Mesodermal cell (in vitro differentiated cells): ENCODE results near the gene RAD50.

Experiments
- H3K27ac ChIP-seq: 2 replicates; pipeline ENCODE4 v1.7.0; 2013; ENCODE audit warnings: mild to moderate bottlenecking, low read depth, low read length, moderate library complexity; ENCODE audit not compliant: severe bottlenecking
- H3K36me3 ChIP-seq: 2 replicates; pipeline ENCODE4 v1.7.1; 2013; ENCODE audit warnings: mild to moderate bottlenecking, low read length, moderate library complexity; ENCODE audit not compliant: control insufficient read depth, insufficient read depth
- H3K4me1 ChIP-seq: one replicate; pipeline ENCODE4 v1.7.1; 2013; ENCODE audit warnings: mild to moderate bottlenecking, low read length; ENCODE audit not compliant: insufficient read depth, control insufficient read depth, poor library complexity, severe bottlenecking
- H3K4me3 ChIP-seq: 2 replicates; pipeline ENCODE4 v1.7.0; 2013; ENCODE audit warnings: low read length, control low read depth, mild to moderate bottlenecking; ENCODE audit not compliant: insufficient read depth, poor library complexity, severe bottlenecking; ENCODE audit errors: extremely low read depth
- H3K9me3 ChIP-seq: 2 replicates; pipeline ENCODE4 v1.7.1; 2013; ENCODE audit warnings: mild to moderate bottlenecking, low read length, moderate library complexity; ENCODE audit not compliant: control insufficient read depth
- WGBS, 2 experiments: methylation state at CpG; one replicate each; pipeline ENCODE4 v1.1.5; 2013; ENCODE audit warnings: missing lambda C conversion rate in 2 of 2; ENCODE audit not compliant: insufficient coverage in 2 of 2; 5-methylcytosine and 5-hydroxymethylcytosine counted together

RAD50 gene

GRCh38 chr5:132661231-132662003 lies 104.6 kb downstream of the RAD50 start:
- Histone ChIP-seq H3K27ac (no peak overlapping the region), H3K36me3 (no peaks in the 10 kb centered on the region), H3K4me3 (no peak overlapping the region), H3K9me3 (no peaks in the 10 kb centered on the region), H3K4me1 (peaks cover 12% of the 10 kb centered on the region)
- 89 to 92% methylated on average over 7 to 10 of the region's 12 CpGs for WGBS, 2 experiments

GRCh38 chr5:132662004-132662401 lies 105.2 kb downstream of the RAD50 start:
- 98% methylated on average over 7 of the region's 9 CpGs; no CpG with 5 or more reads in 1 of the 2 experiments for WGBS, 2 experiments

DNA sequence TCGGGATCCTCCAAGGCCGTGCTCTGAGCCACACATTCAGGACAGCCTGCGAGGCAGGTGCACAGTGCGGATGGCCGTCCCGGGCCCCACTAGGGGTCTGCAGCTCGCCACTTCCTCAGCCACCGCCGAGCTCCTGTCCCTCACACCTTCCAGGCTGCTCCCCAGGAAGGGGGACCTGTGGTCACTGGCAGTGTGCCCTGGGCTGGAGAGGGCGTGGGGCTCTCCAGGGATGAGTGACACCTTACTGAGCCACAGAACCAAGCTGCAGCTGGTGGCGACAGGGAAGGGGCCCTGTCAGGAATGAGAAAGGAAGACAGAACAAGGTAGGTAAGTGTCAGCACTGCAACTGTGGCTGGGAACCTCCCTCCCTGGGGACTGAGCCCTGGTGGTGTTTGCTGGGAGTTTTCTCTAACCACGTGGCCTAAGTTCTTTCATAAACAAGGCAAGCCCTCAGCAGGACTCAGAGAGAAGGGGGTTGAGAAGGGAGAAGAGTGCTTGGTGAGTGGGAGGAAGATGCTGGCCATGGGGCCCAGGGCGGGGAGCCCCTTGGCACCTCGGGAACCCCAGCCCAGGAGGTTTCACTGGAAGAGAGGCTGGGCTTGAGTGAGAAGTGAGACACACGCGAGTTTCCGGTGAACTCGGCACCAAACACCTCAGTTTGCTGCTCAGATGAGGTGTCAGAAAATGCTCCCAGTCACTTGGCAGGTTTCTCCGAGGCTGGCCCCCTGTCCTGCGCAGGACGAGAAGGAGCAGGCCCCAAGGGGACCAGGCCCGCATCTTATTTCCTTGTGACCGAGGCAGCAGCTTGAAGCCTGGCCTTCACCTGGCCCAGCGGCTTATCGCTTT lies 106.4 kb downstream of the RAD50 start:
- 91 to 94% methylated on average over 18 to 25 of the region's 25 CpGs for WGBS, 2 experiments
- Histone ChIP-seq H3K9me3 (no peaks in the 10 kb centered on the region), H3K27ac (no peak overlapping the region), H3K4me1 (peaks cover 11% of the 10 kb centered on the region), H3K36me3 (no peaks in the 10 kb centered on the region), H3K4me3 (no peak overlapping the region)

More at GRCh38 chr5:132662004-132662401, 105.2 kb downstream of the RAD50 start:
- Histone ChIP-seq H3K4me1 (peaks cover 11% of the 10 kb centered on the region), H3K36me3 (no peaks in the 10 kb centered on the region), H3K9me3 (no peaks in the 10 kb centered on the region), H3K4me3 (no peak overlapping the region), H3K27ac (no peak overlapping the region)

- H3K27ac ChIP-seq: no peak overlapping the region
- H3K9me3 ChIP-seq: no peaks in the 10 kb centered on the region
- H3K36me3 ChIP-seq: no peaks in the 10 kb centered on the region
- peaks cover 11% of the 10 kb centered on the region for H3K4me1 ChIP-seq
- H3K4me3 ChIP-seq: no peak overlapping the region
- 85 to 96% methylated on average over 8 to 10 of the region's 13 CpGs for WGBS, 2 experiments
Observed at GRCh38 chr5:132663771-132664695, 107.3 kb downstream of the RAD50 start.

DNA sequence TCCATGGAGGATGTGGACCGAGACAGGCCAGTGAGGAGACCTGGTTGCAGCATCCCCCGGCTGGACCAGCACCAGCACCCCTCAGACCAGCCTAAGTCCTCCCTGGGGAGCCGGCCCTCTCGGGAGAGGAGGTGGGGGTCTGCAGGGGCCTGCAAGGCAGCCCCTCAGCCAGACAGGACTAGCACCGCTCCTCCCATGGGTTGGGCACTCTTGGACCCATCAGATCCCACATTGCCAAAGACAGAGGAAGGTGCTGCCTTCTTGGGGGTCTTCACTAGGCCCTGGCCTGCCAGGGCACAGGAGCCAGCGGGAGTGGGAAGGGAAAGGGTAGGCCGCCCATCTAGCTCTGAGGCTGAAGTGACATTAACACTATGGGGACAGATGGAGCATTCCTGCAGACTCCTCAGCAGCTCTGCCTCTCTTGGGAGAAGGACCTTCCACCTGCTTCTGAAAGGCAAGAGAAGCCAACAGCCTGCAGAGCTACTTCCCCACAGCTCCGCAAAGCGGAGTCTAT lies 108.0 kb downstream of the RAD50 start:
- whole genome bisulfite sequencing, 2 experiments: 97% methylated on average over 4 to 6 of the region's 9 CpGs
- H3K27ac ChIP-seq: no peak overlapping the region
- H3K36me3 ChIP-seq: no peaks in the 10 kb centered on the region
- no peaks in the 10 kb centered on the region for H3K9me3 ChIP-seq
- H3K4me1 ChIP-seq: peaks cover 11% of the 10 kb centered on the region
- no peak overlapping the region for H3K4me3 ChIP-seq

DNA sequence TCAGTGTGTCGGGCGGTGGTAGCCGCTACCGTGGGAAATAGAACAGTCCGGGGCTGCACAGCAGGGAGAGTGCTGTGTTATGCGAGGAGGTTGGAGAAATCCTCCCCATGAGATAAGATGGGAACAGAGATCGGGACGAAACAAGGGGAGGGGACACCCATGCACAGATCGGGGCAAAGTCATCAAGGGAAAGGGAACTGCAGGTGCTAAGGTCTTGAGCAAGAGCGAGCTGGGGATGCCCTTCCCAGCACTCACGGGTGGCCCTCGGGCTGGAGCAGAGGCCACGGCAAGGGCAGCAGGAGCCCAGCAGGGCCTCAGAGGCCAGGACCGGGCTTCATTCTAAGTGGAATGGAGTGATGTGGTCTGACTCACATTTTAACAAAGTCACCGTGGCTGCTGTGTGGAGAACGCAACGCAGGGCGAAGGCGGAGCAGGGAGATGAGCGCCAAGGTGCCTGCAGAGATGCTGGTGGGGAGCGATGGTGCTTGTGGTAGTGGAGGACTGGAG lies 108.8 kb downstream of the RAD50 start:
- Histone ChIP-seq H3K9me3 (no peaks in the 10 kb centered on the region), H3K27ac (no peak overlapping the region), H3K4me3 (no peak overlapping the region), H3K4me1 (peaks cover 11% of the 10 kb centered on the region), H3K36me3 (no peaks in the 10 kb centered on the region)
- 81 to 84% methylated on average over 19 to 20 of the region's 21 CpGs for WGBS, 2 experiments

GRCh38 chr5:132666310-132667123 lies 109.7 kb downstream of the RAD50 start:
- Histone ChIP-seq H3K4me1 (peaks cover 11% of the 10 kb centered on the region), H3K9me3 (no peaks in the 10 kb centered on the region), H3K4me3 (no peak overlapping the region), H3K36me3 (no peaks in the 10 kb centered on the region), H3K27ac (no peak overlapping the region)
- WGBS, 2 experiments: 93 to 96% methylated on average over 11 to 13 of the region's 16 CpGs

GRCh38 chr5:132667309-132667708 lies 110.5 kb downstream of the RAD50 start:
- no peaks in the 10 kb centered on the region for H3K36me3 ChIP-seq
- no peak overlapping the region for H3K27ac ChIP-seq
- WGBS, 2 experiments: 94 to 95% methylated on average over 4 to 5 of the region's 10 CpGs
- peaks cover 11% of the 10 kb centered on the region for H3K4me1 ChIP-seq
- H3K4me3 ChIP-seq: no peak overlapping the region
- no peaks in the 10 kb centered on the region for H3K9me3 ChIP-seq

DNA sequence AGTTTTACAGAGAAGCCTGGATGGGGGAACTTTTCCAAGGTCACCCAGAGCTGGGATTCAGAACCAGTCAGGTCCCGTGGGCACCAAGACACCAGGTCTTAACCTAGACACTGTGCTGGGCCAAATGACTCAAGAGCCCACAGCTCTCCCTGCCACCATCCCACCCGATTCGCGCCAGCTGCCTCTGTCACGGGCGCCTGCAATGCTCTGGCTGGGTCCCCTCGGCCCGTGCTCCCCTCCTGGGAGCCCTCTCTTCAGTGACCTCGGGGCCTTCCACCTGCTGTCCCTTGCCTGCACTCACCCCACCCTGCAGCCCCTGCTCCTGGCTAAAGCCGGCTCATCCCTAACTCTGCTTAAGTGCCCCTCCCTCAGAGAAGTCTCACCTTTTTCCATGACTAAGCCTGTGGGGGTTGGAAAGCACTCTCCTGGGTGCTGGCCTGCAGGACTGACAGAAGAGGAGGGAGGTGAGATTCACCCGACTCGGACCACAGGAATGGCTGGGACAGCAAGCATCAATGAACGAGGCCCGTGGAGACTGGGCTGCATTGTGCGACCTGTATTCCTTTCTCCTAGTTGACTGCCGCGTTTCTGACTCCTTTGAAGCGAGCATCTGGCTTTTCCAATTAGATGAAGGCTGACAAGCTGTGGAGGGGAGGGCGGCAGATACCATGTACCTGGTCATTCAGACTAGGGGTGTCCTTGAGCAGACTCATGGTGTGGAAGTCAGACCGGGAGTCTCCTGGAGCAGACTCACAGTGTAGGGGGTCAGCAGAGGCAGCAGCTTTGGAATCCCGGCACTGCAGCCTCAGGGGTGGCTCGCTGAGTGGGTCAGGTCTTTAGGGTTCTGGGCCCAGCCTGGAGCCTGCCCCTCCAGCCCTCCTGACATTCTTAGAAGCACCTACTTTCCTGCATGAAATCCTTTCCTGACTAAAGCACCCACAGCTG lies 111.3 kb downstream of the RAD50 start:
- 81 to 85% methylated on average over 21 of the region's 22 CpGs for WGBS, 2 experiments
- no peaks in the 10 kb centered on the region for H3K36me3 ChIP-seq
- no peak overlapping the region for H3K27ac ChIP-seq
- no peaks in the 10 kb centered on the region for H3K9me3 ChIP-seq
- H3K4me1 ChIP-seq: peaks cover 11% of the 10 kb centered on the region
- H3K4me3 ChIP-seq: no peak overlapping the region
